GM21526 (cell line): Measurements from ENCODE around the gene TRERF1.

Source experiments
- ATAC-seq: cut with Tn5 transposase; IDR thresholded peaks from one replicate; pipeline ENCODE4 v1.9.1; 2021; ENCODE audit warnings: moderate library complexity; ENCODE audit not compliant: unreplicated experiment, low FRiP score

Gene TRERF1

GRCh38 chr6:42315991-42316970 lies 135.4 kb downstream of the TRERF1 start:
- no peak for ATAC-seq

- ATAC-seq = no peak
These were observed 136.3 kb downstream of the TRERF1 start for GRCh38 chr6:42315259-42315990.

- no peak for ATAC-seq
These were observed 137.0 kb downstream of the TRERF1 start for GRCh38 chr6:42314571-42315258.

- no peak for ATAC-seq
These were observed 137.7 kb downstream of the TRERF1 start for GRCh38 chr6:42313941-42314570.

GRCh38 chr6:42313038-42313437 lies 138.7 kb downstream of the TRERF1 start:
- ATAC-seq = no peak

- ATAC-seq = no peak
These were observed 144.6 kb downstream of the TRERF1 start for GRCh38 chr6:42307141-42307470.

GRCh38 chr6:42306439-42307140 lies 145.1 kb downstream of the TRERF1 start:
- ATAC-seq = no peak

GRCh38 chr6:42304053-42304712 lies 147.5 kb downstream of the TRERF1 start:
- ATAC-seq = no peak

- ATAC-seq = no peak
These were observed 149.3 kb downstream of the TRERF1 start for GRCh38 chr6:42302411-42302810.

GRCh38 chr6:42301986-42302385 lies 149.7 kb downstream of the TRERF1 start:
- no peak for ATAC-seq

GRCh38 chr6:42300701-42301100 lies 151.0 kb downstream of the TRERF1 start:
- no peak for ATAC-seq

GRCh38 chr6:42300185-42300584 lies 151.5 kb downstream of the TRERF1 start:
- ATAC-seq = no peak

GRCh38 chr6:42297661-42298060 lies 154.1 kb downstream of the TRERF1 start:
- no peak for ATAC-seq

- no peak for ATAC-seq
These were observed 155.1 kb downstream of the TRERF1 start for GRCh38 chr6:42296614-42297013.

- ATAC-seq = no peak
These were observed 156.0 kb downstream of the TRERF1 start for GRCh38 chr6:42295677-42296076.

GRCh38 chr6:42295181-42295580 lies 156.5 kb downstream of the TRERF1 start:
- no peak for ATAC-seq

- ATAC-seq = no peak
These were observed 157.0 kb downstream of the TRERF1 start for GRCh38 chr6:42294759-42295158.

- ATAC-seq = no peak
These were observed 158.2 kb downstream of the TRERF1 start for GRCh38 chr6:42293386-42293977.
